Brain microvascular endothelial cell (primary cell): Measurements from ENCODE around the gene RAPGEF1.

Experiments
- DNase-seq: peaks from one replicate; pipeline ENCODE4 v3.0.0-alpha.2; 2020
- H3K27ac ChIP-seq: fragments of 250-450 bp; sonication (Bioruptor Pico); 2 replicates; pipeline ENCODE4 v1.5.1; 2020; ENCODE audit warnings: mild to moderate bottlenecking, moderate library complexity
- H3K27me3 ChIP-seq: fragments of 250-450 bp; sonication (Bioruptor Pico); replicated peaks from 2 replicates; pipeline ENCODE4 v1.5.1; 2020; ENCODE audit warnings: mild to moderate bottlenecking
- H3K36me3 ChIP-seq: fragments of 250-450 bp; sonication (Bioruptor Pico); replicated peaks from 2 replicates; pipeline ENCODE4 v1.5.1; 2020; ENCODE audit warnings: mild to moderate bottlenecking
- H3K4me3 ChIP-seq: 2 replicates; pipeline ENCODE4 v1.5.1; 2011; ENCODE audit warnings: low read depth, mild to moderate bottlenecking, control low read depth, low read length, moderate library complexity
- CTCF ChIP-seq: IDR thresholded peaks from 2 replicates; pipeline ENCODE4 v1.5.1; 2011; ENCODE audit warnings: low read depth, mild to moderate bottlenecking, moderate library complexity, low read length, control low read depth, inconsistent platforms; ENCODE audit errors: missing control alignments
- in situ Hi-C: cut with HindIII; loops from 2 replicates; pipeline ENCODE4 v1.10.0; 2017; ENCODE audit warnings: low sequenced_read_pairs, low pct_ligation_motif_present

RAPGEF1 gene

GRCh38 chr9:131731644-131732043 lies 8.2 kb downstream of the RAPGEF1 start:
- H3K4me3 ChIP-seq: no peak overlapping the region

GRCh38 chr9:131731237-131731636 lies 8.6 kb downstream of the RAPGEF1 start:
- no peaks in the 10 kb centered on the region for H3K27me3 ChIP-seq
- H3K4me3 ChIP-seq: no peak overlapping the region
- in situ Hi-C loops: no loop called here
- no peaks in the 10 kb centered on the region for H3K36me3 ChIP-seq
- TF ChIP-seq CTCF: no peak
- no peak overlapping the region for H3K27ac ChIP-seq
- no peak for DNase-seq

More at GRCh38 chr9:131731644-131732043, 8.2 kb downstream of the RAPGEF1 start:
- H3K27ac ChIP-seq: no peak overlapping the region
- no peak for DNase-seq
- no peaks in the 10 kb centered on the region for H3K27me3 ChIP-seq
- no peaks in the 10 kb centered on the region for H3K36me3 ChIP-seq
- TF ChIP-seq CTCF: no peak
- in situ Hi-C loops: no loop called here

GRCh38 chr9:131728961-131729360 lies 10.9 kb downstream of the RAPGEF1 start:
- Histone ChIP-seq H3K36me3 (no peaks in the 10 kb centered on the region), H3K27ac (no peak overlapping the region), H3K4me3 (no peak overlapping the region), H3K27me3 (no peaks in the 10 kb centered on the region)
- in situ Hi-C loops: no loop called here
- no peak for DNase-seq
- no peak for TF ChIP-seq CTCF

GRCh38 chr9:131728546-131728910 lies 11.3 kb downstream of the RAPGEF1 start:
- Histone ChIP-seq H3K27me3 (no peaks in the 10 kb centered on the region), H3K27ac (no peak overlapping the region), H3K4me3 (no peak overlapping the region), H3K36me3 (no peaks in the 10 kb centered on the region)
- in situ Hi-C loops: no loop called here
- TF ChIP-seq CTCF: no peak
- no peak for DNase-seq

GRCh38 chr9:131727795-131728545 lies 11.9 kb downstream of the RAPGEF1 start:
- no peaks in the 10 kb centered on the region for H3K27me3 ChIP-seq
- H3K36me3 ChIP-seq: no peaks in the 10 kb centered on the region
- TF ChIP-seq CTCF: no peak
- H3K4me3 ChIP-seq: no peak overlapping the region
- DNase-seq: no peak
- no peak overlapping the region for H3K27ac ChIP-seq
- in situ Hi-C loops: no loop called here

- Histone ChIP-seq H3K27ac (peak overlapping the region; percentile 4), H3K36me3 (no peaks in the 10 kb centered on the region), H3K27me3 (no peaks in the 10 kb centered on the region), H3K4me3 (no peak overlapping the region)
- TF ChIP-seq CTCF: no peak
- in situ Hi-C loops: no loop called here
- DNase-seq: peak; percentile 45
These were observed 12.6 kb downstream of the RAPGEF1 start for GRCh38 chr9:131727184-131727759.
